ENCODE results near the gene TBC1D8. TPM values are rescaled to one million over a fixed set of nuclear protein-coding genes. Genes with fewer than 3 reads are reported as not detected.

The TBC1D8 gene
- total RNA-seq, 2 donors from 2014 or later, result 63.8 to 111 TPM

DNA sequence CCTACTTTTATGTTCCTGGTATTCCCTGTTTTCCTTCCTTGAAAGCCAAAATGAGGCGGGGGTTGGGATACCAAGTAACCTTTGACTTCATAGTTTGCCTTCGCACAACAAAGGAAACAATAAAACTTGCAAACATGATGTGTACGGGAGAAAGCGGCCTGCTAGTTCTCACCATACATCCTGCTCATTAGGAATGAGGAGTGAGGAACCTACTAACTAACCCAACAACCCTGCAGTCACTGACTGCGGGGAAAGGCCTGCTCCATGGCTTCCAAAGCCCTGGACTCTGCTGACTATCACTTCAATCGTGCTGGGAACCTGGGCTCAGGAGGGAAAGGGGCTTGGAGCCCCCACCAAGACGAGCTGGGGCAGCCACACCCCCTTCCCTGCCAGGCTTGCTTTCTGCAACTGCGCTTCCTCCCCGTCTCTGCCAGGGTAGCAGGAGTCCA lies 124.9 kb downstream of the TBC1D8 start:
- TF ChIP-seq, protein P1, sequence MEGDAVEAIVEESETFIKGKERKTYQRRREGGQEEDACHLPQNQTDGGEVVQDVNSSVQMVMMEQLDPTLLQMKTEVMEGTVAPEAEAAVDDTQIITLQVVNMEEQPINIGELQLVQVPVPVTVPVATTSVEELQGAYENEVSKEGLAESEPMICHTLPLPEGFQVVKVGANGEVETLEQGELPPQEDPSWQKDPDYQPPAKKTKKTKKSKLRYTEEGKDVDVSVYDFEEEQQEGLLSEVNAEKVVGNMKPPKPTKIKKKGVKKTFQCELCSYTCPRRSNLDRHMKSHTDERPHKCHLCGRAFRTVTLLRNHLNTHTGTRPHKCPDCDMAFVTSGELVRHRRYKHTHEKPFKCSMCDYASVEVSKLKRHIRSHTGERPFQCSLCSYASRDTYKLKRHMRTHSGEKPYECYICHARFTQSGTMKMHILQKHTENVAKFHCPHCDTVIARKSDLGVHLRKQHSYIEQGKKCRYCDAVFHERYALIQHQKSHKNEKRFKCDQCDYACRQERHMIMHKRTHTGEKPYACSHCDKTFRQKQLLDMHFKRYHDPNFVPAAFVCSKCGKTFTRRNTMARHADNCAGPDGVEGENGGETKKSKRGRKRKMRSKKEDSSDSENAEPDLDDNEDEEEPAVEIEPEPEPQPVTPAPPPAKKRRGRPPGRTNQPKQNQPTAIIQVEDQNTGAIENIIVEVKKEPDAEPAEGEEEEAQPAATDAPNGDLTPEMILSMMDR (IDR thresholded peaks at IDR 0.05), result no peak
- TF ChIP-seq POLR2A (IDR thresholded peaks at IDR 0.05), result no peak
- H3K9me3 ChIP-seq, result no peaks in the 10 kb centered on the region
- 75 to 81% methylated on average over 9 of the region's 9 CpGs for WGBS, 2 donors
- peaks cover 20 to 23% of the 10 kb centered on the region in 2 donors for H3K36me3 ChIP-seq (replicated peaks in 1 of 2; ENCODE audit: insufficient read depth in 1 of 2, low read depth in 2 of 2)
- no peak overlapping the region for H3K4me3 ChIP-seq
- intact Hi-C loops (cut with DNase I), result no loop called here
- DNase-seq, result peak in 1 of 4 donors; percentile 3
- H3K4me1 ChIP-seq, result no peaks in the 10 kb centered on the region
- ATAC-seq, result no peak
- H3K27me3 ChIP-seq, result no peaks in the 10 kb centered on the region
- H3K27ac ChIP-seq, result no peak overlapping the region

DNA sequence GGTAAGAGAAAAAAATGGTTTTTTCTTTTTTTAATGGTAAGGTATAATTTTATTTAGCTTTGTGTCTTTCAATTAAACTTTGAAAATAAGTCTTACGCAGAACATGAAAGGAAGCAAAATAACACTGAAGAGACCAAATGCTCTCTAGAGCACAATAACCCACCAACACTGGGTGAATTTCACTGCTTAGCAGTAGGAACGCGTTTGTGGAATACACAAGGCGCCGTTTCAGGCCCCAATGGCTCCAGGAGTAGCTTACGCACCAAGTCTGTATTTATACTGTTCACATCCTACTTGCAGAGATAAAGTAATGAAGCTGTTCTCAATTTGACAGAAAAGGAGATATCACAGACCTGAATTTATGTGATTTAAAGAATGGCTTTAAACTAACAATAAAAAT lies 125.6 kb downstream of the TBC1D8 start:
- Histone ChIP-seq H3K9me3 (no peaks in the 10 kb centered on the region), H3K4me3 (no peak overlapping the region), H3K4me1 (no peaks in the 10 kb centered on the region), H3K27me3 (no peaks in the 10 kb centered on the region), H3K27ac (no peak overlapping the region), H3K36me3 (replicated peaks in 1 of 2; ENCODE audit: insufficient read depth in 1 of 2, low read depth in 2 of 2) (peaks cover 20 to 25% of the 10 kb centered on the region in 2 donors)
- TF ChIP-seq, protein P1 (IDR thresholded peaks at IDR 0.05), result no peak
- no peak for TF ChIP-seq POLR2A (IDR thresholded peaks at IDR 0.05)
- ATAC-seq (no peak), DNase-seq (peak in 1 of 4 donors; percentile 1)
- intact Hi-C loops (cut with DNase I), result no loop called here
- 90% methylated on average over 6 of the region's 6 CpGs for WGBS, 2 donors

- no peak for ATAC-seq
- 91 to 97% methylated on average over 6 of the region's 6 CpGs for WGBS, 2 donors
- DNase-seq, result peak in 1 of 4 donors; percentile 0
- Histone ChIP-seq H3K27me3 (no peaks in the 10 kb centered on the region), H3K4me3 (no peak overlapping the region), H3K9me3 (no peaks in the 10 kb centered on the region), H3K27ac (no peak overlapping the region), H3K4me1 (no peaks in the 10 kb centered on the region), H3K36me3 (replicated peaks in 1 of 2; ENCODE audit: insufficient read depth in 1 of 2, low read depth in 2 of 2) (peaks cover 11 to 25% of the 10 kb centered on the region in 2 donors)
- TF ChIP-seq, protein P1 (IDR thresholded peaks at IDR 0.05), result no peak
- TF ChIP-seq POLR2A (IDR thresholded peaks at IDR 0.05), result no peak
- intact Hi-C loops (cut with DNase I), result no loop called here
These were observed 127.7 kb downstream of the TBC1D8 start for GRCh38 chr2:101023327-101024107.

GRCh38 chr2:101022221-101022620 lies 129.0 kb downstream of the TBC1D8 start:
- Histone ChIP-seq H3K9me3 (no peaks in the 10 kb centered on the region), H3K4me1 (no peaks in the 10 kb centered on the region), H3K4me3 (no peak overlapping the region), H3K27me3 (no peaks in the 10 kb centered on the region), H3K36me3 (replicated peaks in 1 of 2; ENCODE audit: insufficient read depth in 1 of 2, low read depth in 2 of 2) (peaks cover 4 to 21% of the 10 kb centered on the region in 2 donors), H3K27ac (no peak overlapping the region)
- DNase-seq (peak in 1 of 4 donors; percentile 9), ATAC-seq (no peak)
- 81 to 89% methylated on average over 9 to 16 of the region's 16 CpGs for WGBS, 2 donors
- intact Hi-C loops (cut with DNase I), result no loop called here
- TF ChIP-seq, protein P1 (IDR thresholded peaks at IDR 0.05), result no peak
- no peak for TF ChIP-seq POLR2A (IDR thresholded peaks at IDR 0.05)

All from body of pancreas (tissue), 4 donors.